Esophagus muscularis mucosa (tissue), 4 donors: ENCODE data around the gene BDNF. TPM values are rescaled to one million over a fixed set of nuclear protein-coding genes. Genes with fewer than 3 reads are reported as not detected.

Source experiments
- DNase-seq: peaks from one replicate; pipeline ENCODE4 v3.0.0-alpha.2; 2017; ENCODE audit errors: extremely low spot score
- H3K27ac ChIP-seq, 4 donors: fragments of 200-600 bp; sonication (generic); replicated peaks in 1 of 4; 1 replicate in 3 of 4; 2 replicates in 1 of 4; pipeline ENCODE4 v1.5.1; 2016 to 2019; ENCODE audit warnings: mild to moderate bottlenecking in 1 of 4
- H3K27me3 ChIP-seq, 4 donors: fragments of 200-600 bp; sonication (generic); one replicate each; pipeline versions ENCODE4 v1.5.1 to v1.6.0; 2016 to 2019
- H3K36me3 ChIP-seq, 4 donors: fragments of 200-600 bp; sonication (generic); one replicate each; pipeline ENCODE4 v1.5.1; 2016 to 2019
- H3K4me1 ChIP-seq, 4 donors: fragments of 200-600 bp; sonication (generic); one replicate each; pipeline ENCODE4 v1.5.1; 2016 to 2019
- H3K4me3 ChIP-seq, 4 donors: fragments of 200-600 bp; sonication (generic); 1 replicate in 2 of 4; 2 replicates in 2 of 4; pipeline ENCODE4 v1.5.1; 2016 to 2019; ENCODE audit warnings: mild to moderate bottlenecking in 4 of 4, moderate library complexity in 1 of 4
- H3K9me3 ChIP-seq, 4 donors: fragments of 200-600 bp; sonication (generic); 1 replicate in 3 of 4; 2 replicates in 1 of 4; pipeline ENCODE4 v1.5.1; 2016 to 2019
- CTCF ChIP-seq, 3 experiments: fragments of 200-600 bp in 2 of 3; fragments of 450-650 bp in 1 of 3; sonication (generic) in 2 of 3; IDR thresholded peaks; one replicate each; pipeline ENCODE4 v1.5.1; 2017 to 2019; ENCODE audit warnings: antibody characterized with exemption in 3 of 3, mild to moderate bottlenecking in 2 of 3, moderate library complexity in 1 of 3
- EP300 ChIP-seq: sonication (generic); formaldehyde crosslinking; IDR thresholded peaks from one replicate; pipeline ENCODE4 v1.6.1; 2017; ENCODE audit warnings: antibody characterized with exemption
- POLR2A ChIP-seq: fragments of 450-650 bp; IDR thresholded peaks from one replicate; pipeline ENCODE4 v1.6.1; 2017; ENCODE audit warnings: antibody characterized with exemption, moderate library complexity, mild to moderate bottlenecking, low read depth
- POLR2AphosphoS5 ChIP-seq, 2 donors: sonication (generic); formaldehyde crosslinking; IDR thresholded peaks; one replicate each; pipeline ENCODE4 v1.6.1; 2017; ENCODE audit warnings: antibody characterized with exemption in 2 of 2
- WGBS: methylation state at CpG from one replicate; pipeline ENCODE4 v1.1.5; 2018; 5-methylcytosine and 5-hydroxymethylcytosine counted together
- intact Hi-C: fragments of 100-400 bp; cut with DNase I; formaldehyde crosslinking; loops from one replicate; pipeline ENCODE4 v1.15.1; 2023
- total RNA-seq, 4 donors: library from RNA; depleted of rRNA; stranded (reverse); fragments of >200 nt; gene quantifications; one replicate each; pipeline versions ENCODE4 v1.1.0 to v1.2.1, GENCODE V29; 2016

Gene BDNF
- total RNA-seq, 4 donors from 2014 or later: 0.17 to 0.23 (median 0.19) TPM; not detected in 1

- 67% methylated on average over 4 of the region's 4 CpGs for WGBS
- H3K9me3 ChIP-seq: no peaks in the 10 kb centered on the region
- H3K36me3 ChIP-seq: no peaks in the 10 kb centered on the region
- no peak overlapping the region for H3K4me3 ChIP-seq
- DNase-seq: no peak
- H3K27ac ChIP-seq: no peak overlapping the region
- intact Hi-C loops: no loop called here
- no peaks in the 10 kb centered on the region for H3K4me1 ChIP-seq
- TF ChIP-seq POLR2AphosphoS5 (IDR thresholded peaks at IDR 0.05) (no peak), CTCF (IDR thresholded peaks at IDR 0.05) (no peak), POLR2A (no peak), EP300 (no peak)
- H3K27me3 ChIP-seq: no peaks in the 10 kb centered on the region
Measured at GRCh38 chr11:27650988-27651387, 49.3 kb downstream of the BDNF start.

GRCh38 chr11:27649800-27650199 is 50.5 kb downstream of the BDNF start:
- Histone ChIP-seq H3K4me1 (no peaks in the 10 kb centered on the region), H3K27ac (no peak overlapping the region), H3K9me3 (no peaks in the 10 kb centered on the region), H3K27me3 (no peaks in the 10 kb centered on the region), H3K36me3 (no peaks in the 10 kb centered on the region), H3K4me3 (no peak overlapping the region)
- no peak for TF ChIP-seq POLR2AphosphoS5 (IDR thresholded peaks at IDR 0.05)
- no peak for TF ChIP-seq POLR2A
- no peak for TF ChIP-seq EP300
- no peak for TF ChIP-seq CTCF (IDR thresholded peaks at IDR 0.05)
- no peak for DNase-seq
- intact Hi-C loops: no loop called here
- WGBS: 26% methylated on average over 2 of the region's 2 CpGs

GRCh38 chr11:27648840-27649239 is 51.4 kb downstream of the BDNF start:
- Histone ChIP-seq H3K9me3 (no peaks in the 10 kb centered on the region), H3K4me3 (no peak overlapping the region), H3K27ac (no peak overlapping the region), H3K36me3 (no peaks in the 10 kb centered on the region), H3K27me3 (no peaks in the 10 kb centered on the region), H3K4me1 (no peaks in the 10 kb centered on the region)
- DNase-seq: no peak
- intact Hi-C loops: no loop called here
- TF ChIP-seq POLR2AphosphoS5 (IDR thresholded peaks at IDR 0.05): no peak
- no peak for TF ChIP-seq CTCF (IDR thresholded peaks at IDR 0.05)
- no peak for TF ChIP-seq POLR2A
- TF ChIP-seq EP300: no peak

- Histone ChIP-seq H3K4me3 (no peak overlapping the region), H3K27me3 (no peaks in the 10 kb centered on the region), H3K27ac (no peak overlapping the region), H3K9me3 (no peaks in the 10 kb centered on the region), H3K36me3 (no peaks in the 10 kb centered on the region), H3K4me1 (no peaks in the 10 kb centered on the region)
- intact Hi-C loops: no loop called here
- WGBS: 78% methylated on average over 9 of the region's 9 CpGs
- no peak for DNase-seq
- TF ChIP-seq CTCF (IDR thresholded peaks at IDR 0.05): no peak
- no peak for TF ChIP-seq POLR2A
- TF ChIP-seq POLR2AphosphoS5 (IDR thresholded peaks at IDR 0.05): no peak
Measured at GRCh38 chr11:27646051-27646818, 54.0 kb downstream of the BDNF start.

GRCh38 chr11:27642954-27643353 is 57.3 kb downstream of the BDNF start:
- intact Hi-C loops: no loop called here
- H3K4me3 ChIP-seq: no peak overlapping the region
- H3K27me3 ChIP-seq: no peaks in the 10 kb centered on the region
- DNase-seq: no peak
- H3K27ac ChIP-seq: no peak overlapping the region
- no peaks in the 10 kb centered on the region for H3K9me3 ChIP-seq
- TF ChIP-seq EP300: no peak
- no peak for TF ChIP-seq POLR2A
- no peak for TF ChIP-seq CTCF (IDR thresholded peaks at IDR 0.05)
- no peak for TF ChIP-seq POLR2AphosphoS5 (IDR thresholded peaks at IDR 0.05)
- no peaks in the 10 kb centered on the region for H3K4me1 ChIP-seq
- H3K36me3 ChIP-seq: no peaks in the 10 kb centered on the region
- WGBS: 80% methylated on average over 2 of the region's 2 CpGs
